ENCODE results near the gene RBM6.
"Not testable (repeated sequence)": the region's sequence is repeated elsewhere in the genome, so short reads cannot be mapped to it uniquely, and the experiment has no call there.

Gene RBM6, protein sequence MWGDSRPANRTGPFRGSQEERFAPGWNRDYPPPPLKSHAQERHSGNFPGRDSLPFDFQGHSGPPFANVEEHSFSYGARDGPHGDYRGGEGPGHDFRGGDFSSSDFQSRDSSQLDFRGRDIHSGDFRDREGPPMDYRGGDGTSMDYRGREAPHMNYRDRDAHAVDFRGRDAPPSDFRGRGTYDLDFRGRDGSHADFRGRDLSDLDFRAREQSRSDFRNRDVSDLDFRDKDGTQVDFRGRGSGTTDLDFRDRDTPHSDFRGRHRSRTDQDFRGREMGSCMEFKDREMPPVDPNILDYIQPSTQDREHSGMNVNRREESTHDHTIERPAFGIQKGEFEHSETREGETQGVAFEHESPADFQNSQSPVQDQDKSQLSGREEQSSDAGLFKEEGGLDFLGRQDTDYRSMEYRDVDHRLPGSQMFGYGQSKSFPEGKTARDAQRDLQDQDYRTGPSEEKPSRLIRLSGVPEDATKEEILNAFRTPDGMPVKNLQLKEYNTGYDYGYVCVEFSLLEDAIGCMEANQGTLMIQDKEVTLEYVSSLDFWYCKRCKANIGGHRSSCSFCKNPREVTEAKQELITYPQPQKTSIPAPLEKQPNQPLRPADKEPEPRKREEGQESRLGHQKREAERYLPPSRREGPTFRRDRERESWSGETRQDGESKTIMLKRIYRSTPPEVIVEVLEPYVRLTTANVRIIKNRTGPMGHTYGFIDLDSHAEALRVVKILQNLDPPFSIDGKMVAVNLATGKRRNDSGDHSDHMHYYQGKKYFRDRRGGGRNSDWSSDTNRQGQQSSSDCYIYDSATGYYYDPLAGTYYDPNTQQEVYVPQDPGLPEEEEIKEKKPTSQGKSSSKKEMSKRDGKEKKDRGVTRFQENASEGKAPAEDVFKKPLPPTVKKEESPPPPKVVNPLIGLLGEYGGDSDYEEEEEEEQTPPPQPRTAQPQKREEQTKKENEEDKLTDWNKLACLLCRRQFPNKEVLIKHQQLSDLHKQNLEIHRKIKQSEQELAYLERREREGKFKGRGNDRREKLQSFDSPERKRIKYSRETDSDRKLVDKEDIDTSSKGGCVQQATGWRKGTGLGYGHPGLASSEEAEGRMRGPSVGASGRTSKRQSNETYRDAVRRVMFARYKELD

DNA sequence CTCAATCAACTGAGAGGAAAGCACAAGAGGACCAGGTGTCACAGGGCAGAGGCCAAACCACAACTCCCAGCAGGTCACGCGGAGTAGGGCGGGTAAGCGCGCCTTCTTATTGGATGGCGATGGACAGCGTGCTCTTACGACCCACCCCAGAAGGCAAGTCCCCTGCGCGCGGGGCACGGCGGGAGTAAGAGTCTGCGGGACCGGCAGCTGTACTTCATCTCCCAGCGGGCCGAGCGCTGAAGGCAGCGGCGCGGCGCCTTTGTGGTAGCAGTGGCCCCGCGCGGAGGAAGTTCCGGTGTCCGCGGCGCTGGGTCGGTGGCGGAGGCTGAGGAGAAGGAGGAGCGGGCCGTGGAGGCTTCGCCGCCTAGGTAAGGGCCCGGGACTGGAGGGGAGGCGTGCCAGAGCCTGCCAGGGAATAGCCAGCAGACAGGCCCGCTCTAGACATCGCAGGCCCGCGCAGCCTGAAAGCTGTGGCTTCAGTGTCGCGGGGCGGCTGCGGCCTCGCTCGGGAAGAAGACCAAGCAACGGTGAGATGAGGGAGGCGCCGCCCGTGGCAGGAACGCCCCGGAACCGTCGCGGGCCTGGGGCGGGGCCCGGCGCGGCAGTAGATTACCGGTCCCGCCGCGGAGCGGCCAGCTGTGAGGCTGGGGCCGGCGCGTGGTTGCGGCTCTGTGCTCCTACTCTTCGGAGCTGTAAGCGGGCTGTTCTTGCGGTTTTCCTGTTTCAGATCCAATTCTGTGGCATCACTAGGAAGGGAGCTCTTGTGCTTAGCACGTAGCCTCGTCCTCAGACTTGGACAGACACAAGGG, at the start of gene RBM6:
Gene RBM6 (plus strand): TSS at position 293 of the 809 bp plus-strand sequence. CDS start 22,492 bp downstream, outside the sequence.
- peak; percentile 89 for DNase-seq

DNA sequence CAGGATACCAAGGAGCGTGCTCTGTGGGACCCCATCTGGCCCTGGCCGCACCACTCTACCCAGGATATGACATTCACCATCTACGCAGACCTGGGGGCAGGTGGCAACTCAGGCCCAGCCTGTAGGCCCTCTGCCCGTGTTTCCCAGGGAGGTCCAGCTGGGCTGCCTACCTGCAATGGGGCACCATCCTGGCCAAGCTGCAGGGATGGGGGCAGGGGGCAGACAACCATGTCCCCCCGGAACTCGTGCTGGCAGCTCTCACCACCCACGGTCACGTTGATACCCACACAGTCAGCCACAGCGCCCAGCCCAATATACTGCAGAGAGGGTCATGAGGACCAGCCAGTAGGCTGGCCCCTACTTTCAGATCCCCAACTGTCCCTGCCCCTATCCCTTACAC, 44.2 kb upstream of the RBM6 start:
- DNase-seq: no peak

DNA sequence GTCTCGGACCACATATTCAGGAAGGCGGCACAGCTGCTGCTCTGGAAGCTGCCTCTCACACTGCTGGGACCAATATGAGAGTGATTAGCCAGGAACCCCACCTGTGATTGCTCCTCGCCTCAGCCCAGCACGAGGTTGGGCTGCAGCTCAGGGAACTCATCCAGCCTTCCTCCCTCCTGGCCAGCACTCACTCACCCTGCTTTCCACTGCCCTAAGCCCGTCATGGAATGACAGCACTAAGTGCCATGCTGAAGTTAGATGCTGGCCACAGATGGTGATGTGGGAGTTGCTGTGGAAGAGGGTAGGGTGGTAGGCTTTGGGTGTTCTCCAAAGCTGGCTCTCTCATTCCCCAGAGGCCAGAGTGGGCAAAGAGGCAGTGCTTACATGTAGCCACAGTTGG, 43.6 kb upstream of the RBM6 start:
- DNase-seq: no peak

DNA sequence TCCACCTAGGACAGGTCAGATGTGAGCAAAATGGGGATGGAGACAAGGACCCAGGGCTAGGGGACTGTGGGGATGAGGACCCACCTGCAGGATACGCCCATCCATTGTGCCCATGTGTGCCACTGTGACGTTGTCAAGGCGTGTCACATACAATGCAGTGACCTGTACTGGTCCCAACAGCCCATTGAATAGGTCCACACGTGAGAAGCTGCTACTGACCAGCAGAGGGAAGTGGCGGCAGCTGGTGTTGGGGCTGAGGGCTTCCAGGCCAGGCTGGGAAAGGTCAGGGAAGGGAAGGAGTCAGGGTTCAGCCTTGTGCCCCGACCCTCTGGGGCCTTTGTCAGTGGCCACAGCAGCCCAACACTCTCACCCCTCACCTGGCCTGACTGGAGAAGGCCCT, 41.0 kb upstream of the RBM6 start:
- DNase-seq: no peak

GRCh38 chr3:49899815-49900214, 40.1 kb upstream of the RBM6 start:
- no peak for DNase-seq

DNA sequence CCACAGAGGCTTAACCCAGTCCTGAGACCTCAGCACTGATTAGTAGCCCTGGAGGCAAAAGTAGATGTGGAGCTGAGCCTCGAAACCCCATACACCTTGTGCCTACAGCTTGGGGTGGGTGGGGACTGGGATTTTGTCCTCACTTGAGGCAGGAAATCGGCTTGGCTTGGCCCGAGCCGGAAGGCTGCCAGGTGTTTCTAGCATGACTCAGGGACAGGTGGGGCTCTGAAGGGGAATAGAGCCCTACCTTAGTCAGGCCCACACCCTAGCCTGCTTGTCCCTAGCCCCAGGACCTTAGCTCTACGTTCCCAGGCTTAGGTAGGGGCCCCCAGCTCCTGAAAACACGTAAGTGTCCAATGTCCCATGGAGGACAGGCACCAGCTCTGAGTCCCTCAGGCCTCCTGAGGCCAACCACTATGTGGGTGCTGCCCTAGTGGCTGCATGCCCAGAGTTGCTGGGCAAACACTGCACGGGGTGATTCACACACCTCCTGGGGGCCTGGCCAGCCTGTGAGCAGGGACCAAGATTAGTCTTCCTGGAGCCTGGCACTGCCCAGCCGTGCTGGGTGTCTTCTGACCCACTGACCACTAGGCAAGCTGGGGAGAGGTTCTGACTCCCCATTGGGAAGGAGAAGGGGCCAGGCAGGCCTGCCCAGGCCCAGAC, 39.3 kb upstream of the RBM6 start:
- DNase-seq: no peak

GRCh38 chr3:49901366-49902339, 38.3 kb upstream of the RBM6 start:
- DNase-seq: no peak

DNA sequence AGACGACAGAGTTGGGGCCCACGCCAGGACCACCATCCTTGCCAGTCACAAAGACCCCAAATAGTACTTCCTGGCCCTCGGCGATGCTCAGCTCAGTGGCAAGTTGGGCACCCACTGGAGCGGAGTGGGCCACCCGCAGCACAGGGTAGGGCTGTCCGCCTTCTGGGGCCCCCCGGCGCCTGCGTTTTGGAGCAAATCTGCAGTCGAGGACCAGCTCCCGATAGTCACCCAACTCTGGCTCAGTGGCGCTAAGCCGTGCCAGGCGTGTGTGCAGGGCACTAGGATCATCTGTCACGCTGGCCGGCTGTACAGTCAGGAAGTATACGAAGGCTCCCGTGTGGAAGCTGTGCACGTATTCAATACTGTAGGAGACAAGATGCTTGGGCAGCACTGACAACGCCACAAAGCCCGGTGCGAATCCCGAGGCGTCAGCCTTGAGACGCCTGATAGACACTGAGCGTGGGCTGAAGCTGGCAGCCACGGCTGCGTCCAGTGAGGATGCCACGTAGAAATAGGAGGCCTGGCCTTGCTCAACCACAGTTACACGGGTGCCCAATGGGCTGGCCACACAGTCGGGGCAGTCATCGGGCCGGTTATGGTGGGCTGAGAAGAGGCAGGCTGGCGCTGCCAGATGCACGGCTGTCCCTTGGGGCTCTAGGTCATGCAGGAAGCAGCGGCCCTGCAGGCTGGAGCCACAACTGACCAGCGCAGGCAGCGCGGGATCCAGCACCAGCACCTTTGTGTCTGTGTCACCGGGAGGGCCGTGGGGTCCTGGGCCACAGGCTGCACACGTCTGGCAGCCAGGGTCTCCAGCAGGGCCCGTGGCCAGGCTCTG, 37.2 kb upstream of the RBM6 start:
- DNase-seq: no peak

DNA sequence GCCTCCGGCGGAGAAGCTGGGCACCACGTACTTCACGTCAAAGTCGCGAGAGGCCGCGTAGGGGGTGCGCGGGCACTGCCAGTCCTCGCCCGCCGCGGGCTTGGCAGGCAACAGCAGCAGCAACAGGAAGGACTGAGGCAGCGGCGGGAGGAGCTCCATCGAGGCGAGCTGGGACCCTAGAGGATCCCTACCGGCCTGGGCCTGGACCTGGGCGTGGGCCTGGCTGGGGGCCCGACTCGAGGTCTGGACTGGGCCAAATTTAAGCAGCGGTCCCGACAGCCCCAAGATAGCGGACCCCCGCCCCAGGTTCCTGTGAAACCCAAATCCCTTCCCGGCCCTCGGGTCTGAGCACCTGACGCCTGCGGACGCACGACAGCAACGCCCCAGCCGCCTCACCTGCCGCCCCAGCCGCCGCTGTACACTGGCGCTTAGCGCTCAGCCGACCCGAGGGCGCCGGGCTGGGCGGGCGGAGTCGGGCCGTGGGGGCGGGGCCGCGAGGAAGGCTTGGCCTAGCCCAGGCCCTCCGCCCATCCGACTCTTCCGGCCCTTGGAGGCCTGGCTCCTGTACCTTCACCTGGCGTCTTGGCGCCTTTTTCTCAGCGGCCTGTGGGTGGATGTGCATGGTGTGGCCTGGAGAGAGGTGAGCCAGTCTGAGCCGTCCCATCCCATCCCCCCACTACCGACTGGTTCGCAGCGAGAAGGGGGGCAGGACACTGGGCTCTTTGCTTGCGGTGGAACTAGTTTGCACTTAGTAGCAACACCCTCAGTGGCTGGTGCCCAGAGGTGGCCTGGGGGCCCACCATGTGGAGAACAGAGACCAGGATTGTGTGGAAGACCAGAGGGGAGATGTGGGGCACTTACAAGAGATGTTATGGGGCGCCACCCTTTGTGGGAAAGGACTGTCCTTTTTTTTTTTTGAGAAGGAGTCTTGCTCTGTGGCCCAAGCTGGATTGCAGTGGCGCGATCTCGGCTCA, 36.2 kb upstream of the RBM6 start, which contains the start of gene MST1R:
Gene MST1R (minus strand): TSS at position 423 of the 974 bp plus-strand sequence. CDS start 264 bp downstream, at position 159.
- peak; percentile 69 for DNase-seq

DNA sequence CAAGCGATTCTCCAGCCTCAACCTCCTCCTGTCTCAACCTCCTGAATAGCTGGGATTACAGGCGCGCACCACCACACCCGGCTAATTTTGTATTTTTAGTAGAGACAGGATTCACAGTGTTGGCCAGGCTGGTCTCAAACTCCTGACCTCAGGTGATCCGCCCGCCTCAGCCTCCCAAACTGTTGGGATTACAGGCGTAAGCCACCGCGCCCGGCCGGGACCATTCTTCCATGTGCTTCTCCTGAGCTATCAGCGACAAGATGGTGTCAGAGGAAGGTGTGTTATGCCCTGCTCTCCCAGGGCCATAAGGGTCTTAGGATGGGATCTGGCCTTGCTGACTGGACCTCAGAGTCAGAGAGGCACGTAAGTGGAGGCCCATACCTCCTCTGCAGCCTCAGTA, 35.5 kb upstream of the RBM6 start:
- not testable (repeated sequence) for DNase-seq

DNA sequence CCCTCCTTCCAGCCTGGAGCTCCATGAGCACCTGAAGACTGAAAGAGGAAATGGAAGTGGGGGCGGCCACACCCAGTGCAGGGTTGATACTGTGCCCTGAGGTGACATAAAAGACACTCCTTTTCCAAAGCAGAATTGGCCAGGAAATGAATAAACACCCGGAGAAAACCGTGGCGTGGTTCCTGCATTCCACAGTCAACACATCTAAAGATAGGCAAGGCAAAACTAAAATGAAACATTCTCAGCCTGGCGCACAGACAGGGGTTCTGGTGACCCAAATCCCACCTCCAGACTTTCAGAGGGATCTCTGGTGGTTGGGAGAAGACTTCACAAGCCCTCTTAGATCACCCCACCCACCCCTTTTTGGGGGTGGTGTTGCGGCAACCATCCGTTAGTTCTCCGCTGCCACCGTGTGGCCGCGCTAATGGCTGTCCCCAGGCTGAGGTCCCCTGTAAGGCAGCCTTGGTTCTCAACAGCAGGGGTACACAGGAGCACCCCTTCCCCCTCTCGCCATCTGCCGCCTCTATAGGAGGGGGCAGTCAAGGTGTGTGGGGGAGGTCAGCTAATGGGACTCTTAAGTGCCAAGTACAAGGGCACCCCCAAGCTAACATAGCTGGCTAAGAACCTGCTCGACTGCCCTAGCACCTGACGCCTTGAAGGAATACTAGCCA, 33.7 kb upstream of the RBM6 start:
- DNase-seq: peak; percentile 28

- DNase-seq: no peak
Observed at GRCh38 chr3:49908373-49909199, 31.4 kb upstream of the RBM6 start.

DNA sequence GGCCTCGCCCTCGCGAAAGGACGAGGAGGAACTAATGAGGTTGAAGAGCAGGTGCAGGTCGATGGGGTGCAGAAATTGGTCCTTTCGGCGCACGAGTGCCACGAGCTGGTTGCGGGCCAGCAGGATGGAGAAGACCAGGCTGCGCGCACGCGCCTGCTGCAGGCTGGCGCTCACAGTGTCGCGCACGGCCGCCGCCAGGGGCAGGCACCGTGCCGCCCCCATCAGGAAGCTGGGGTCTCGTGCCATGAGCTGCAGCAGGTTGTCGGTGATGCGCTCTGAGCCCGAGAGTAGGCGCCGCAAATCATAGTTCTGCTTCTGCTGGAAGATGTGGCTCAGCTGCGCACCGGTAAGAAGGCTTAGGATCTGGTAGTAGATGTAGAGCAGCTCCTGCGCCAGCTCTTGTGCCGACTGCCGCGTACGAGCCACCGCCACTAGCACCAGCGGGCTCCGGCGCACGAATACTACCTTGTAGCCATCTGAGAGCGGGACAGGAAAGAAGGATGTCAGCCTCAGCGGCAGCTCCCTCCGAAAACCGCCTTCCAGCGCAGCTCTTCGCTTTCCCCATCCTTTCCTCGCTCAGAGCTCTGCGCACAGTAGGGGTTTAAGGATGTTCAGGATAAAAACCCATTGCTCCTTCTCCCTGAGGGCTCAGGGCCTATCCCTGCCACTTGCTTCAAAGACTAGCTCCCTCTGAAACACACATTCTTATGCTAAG, 29.4 kb upstream of the RBM6 start:
- no peak for DNase-seq

- no peak for DNase-seq
Observed at GRCh38 chr3:49911124-49911420, 28.9 kb upstream of the RBM6 start.

- DNase-seq: no peak
Observed at GRCh38 chr3:49911611-49912010, 28.3 kb upstream of the RBM6 start.

- DNase-seq: no peak
Observed at GRCh38 chr3:49912881-49913281, 27.1 kb upstream of the RBM6 start.

Data from activated CD4-positive, alpha-beta T cell treated with anti-CD3 and anti-CD28 coated beads for 1 hour (primary cell).